SK-N-SH treated with all-trans-retinoic acid at 6 μM for 48 hours (cell line): ENCODE data around the gene TAF3.

ENCODE experiments used
- ATAC-seq: fragments of 200-7000 bp; cut with Tn5 transposase; 3 replicates; pipeline ENCODE4 v1.9.1; 2020; ENCODE audit warnings: mild to moderate bottlenecking, moderate library complexity
- ARNTL ChIP-seq: fragments of 450-650 bp; formaldehyde crosslinking; IDR thresholded peaks from 2 replicates; pipeline ENCODE4 v1.5.0; 2020; ENCODE audit warnings: low read depth, mild to moderate bottlenecking, moderate library complexity, borderline replicate concordance
- BACH2 ChIP-seq: fragments of 250-450 bp; sonication (Bioruptor Pico); IDR thresholded peaks from 2 replicates; pipeline ENCODE4 v1.9.0; 2021; ENCODE audit warnings: mild to moderate bottlenecking, borderline replicate concordance
- CSDC2 ChIP-seq: fragments of 250-450 bp; sonication (Bioruptor Pico); IDR thresholded peaks from 2 replicates; pipeline ENCODE4 v1.5.0; 2020; ENCODE audit warnings: mild to moderate bottlenecking, moderate library complexity
- ESRRG ChIP-seq: fragments of 250-450 bp; sonication (Bioruptor Pico); IDR thresholded peaks from 2 replicates; pipeline ENCODE4 v1.6.1; 2021; ENCODE audit warnings: mild to moderate bottlenecking
- GLIS3 ChIP-seq: fragments of 250-450 bp; sonication (Bioruptor Pico); IDR thresholded peaks from 2 replicates; pipeline ENCODE4 v1.5.0; 2020; ENCODE audit warnings: mild to moderate bottlenecking, moderate library complexity
- OSR1 ChIP-seq: fragments of 250-450 bp; sonication (Bioruptor Pico); IDR thresholded peaks from 2 replicates; pipeline ENCODE4 v1.8.0; 2022; ENCODE audit warnings: moderate library complexity, mild to moderate bottlenecking, inconsistent platforms
- PPARA ChIP-seq: fragments of 250-450 bp; sonication (Bioruptor Pico); IDR thresholded peaks from 2 replicates; pipeline ENCODE4 v1.5.0; 2020; ENCODE audit warnings: mild to moderate bottlenecking, borderline replicate concordance
- RARB ChIP-seq: fragments of 250-450 bp; sonication (Bioruptor Pico); IDR thresholded peaks from 2 replicates; pipeline ENCODE4 v1.8.0; 2021; ENCODE audit warnings: mild to moderate bottlenecking, moderate library complexity
- SNAI2 ChIP-seq: fragments of 250-450 bp; sonication (Bioruptor Pico); IDR thresholded peaks from 2 replicates; pipeline ENCODE4 v1.5.0; 2020; ENCODE audit warnings: mild to moderate bottlenecking, moderate library complexity
- TOX ChIP-seq: fragments of 250-450 bp; sonication (Bioruptor Pico); IDR thresholded peaks from 2 replicates; pipeline ENCODE4 v1.8.0; 2021; ENCODE audit warnings: mild to moderate bottlenecking, moderate library complexity, borderline replicate concordance
- ZC3H10 ChIP-seq: fragments of 250-450 bp; sonication (Bioruptor Pico); IDR thresholded peaks from 2 replicates; pipeline ENCODE4 v1.5.1; 2021; ENCODE audit warnings: mild to moderate bottlenecking, moderate library complexity
- ZFP3 ChIP-seq: fragments of 250-450 bp; sonication (Bioruptor Pico); IDR thresholded peaks from 2 replicates; pipeline ENCODE4 v1.5.0; 2020; ENCODE audit warnings: mild to moderate bottlenecking, moderate library complexity
- ZFP30 ChIP-seq: fragments of 450-650 bp; formaldehyde crosslinking; IDR thresholded peaks from 2 replicates; pipeline ENCODE4 v1.5.0; 2022; ENCODE audit warnings: mild to moderate bottlenecking, moderate library complexity
- ZNF565 ChIP-seq: fragments of 450-650 bp; formaldehyde crosslinking; conservative IDR thresholded peaks from 2 replicates; pipeline ENCODE4 v1.5.0; 2020; ENCODE audit warnings: low read depth, mild to moderate bottlenecking, moderate library complexity
- ZNF70 ChIP-seq: fragments of 450-650 bp; formaldehyde crosslinking; IDR thresholded peaks from 2 replicates; pipeline ENCODE4 v1.5.0; 2020; ENCODE audit warnings: mild to moderate bottlenecking, moderate library complexity
- ZNF8 ChIP-seq: fragments of 450-650 bp; formaldehyde crosslinking; IDR thresholded peaks from 2 replicates; pipeline ENCODE4 v1.5.0; 2020; ENCODE audit warnings: mild to moderate bottlenecking, moderate library complexity
- TF ChIP-seq, protein P1 (sequence below): fragments of 250-450 bp; sonication (Bioruptor Pico); IDR thresholded peaks from 2 replicates; pipeline ENCODE4 v1.8.0; 2020; ENCODE audit warnings: mild to moderate bottlenecking, moderate library complexity, borderline replicate concordance
- TF ChIP-seq, protein P2 (sequence below): fragments of 250-450 bp; sonication (Bioruptor Pico); IDR thresholded peaks from 2 replicates; pipeline ENCODE4 v1.5.0; 2020; ENCODE audit warnings: mild to moderate bottlenecking, moderate library complexity
- TF ChIP-seq, protein P3 (sequence below): fragments of 250-450 bp; sonication (Bioruptor Pico); IDR thresholded peaks from 2 replicates; pipeline ENCODE4 v1.5.1; 2021; ENCODE audit warnings: mild to moderate bottlenecking, moderate library complexity
- TF ChIP-seq, protein P4 (sequence below): fragments of 250-450 bp; sonication (Bioruptor Pico); IDR thresholded peaks from 2 replicates; pipeline ENCODE4 v1.8.0; 2021; ENCODE audit warnings: low read depth, mild to moderate bottlenecking, moderate library complexity, borderline replicate concordance
- TF ChIP-seq, protein P5 (sequence below): fragments of 250-450 bp; sonication (Bioruptor Pico); IDR thresholded peaks from 2 replicates; pipeline ENCODE4 v1.5.1; 2020; ENCODE audit warnings: low read depth, mild to moderate bottlenecking, moderate library complexity

TAF3 gene

DNA sequence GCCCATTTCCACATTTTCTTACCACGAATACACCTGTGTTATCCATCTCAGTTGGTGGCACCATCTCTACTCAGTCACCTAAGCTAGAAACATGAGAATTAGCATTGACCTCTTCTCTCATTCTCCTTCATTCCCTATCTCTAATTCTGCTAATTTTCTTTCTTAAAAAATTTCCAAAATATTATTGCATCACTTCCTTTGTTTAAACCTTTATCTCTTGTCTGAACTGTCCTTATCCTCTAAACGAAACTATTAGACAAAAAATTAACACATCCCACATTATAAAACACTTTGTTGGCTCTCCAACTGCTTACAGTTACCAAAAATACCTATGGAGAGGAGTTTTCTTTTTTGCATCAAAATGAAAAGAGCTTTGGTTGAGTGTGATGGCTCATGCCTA lies 18.3 kb downstream of the TAF3 start:
- TF ChIP-seq, protein P1, sequence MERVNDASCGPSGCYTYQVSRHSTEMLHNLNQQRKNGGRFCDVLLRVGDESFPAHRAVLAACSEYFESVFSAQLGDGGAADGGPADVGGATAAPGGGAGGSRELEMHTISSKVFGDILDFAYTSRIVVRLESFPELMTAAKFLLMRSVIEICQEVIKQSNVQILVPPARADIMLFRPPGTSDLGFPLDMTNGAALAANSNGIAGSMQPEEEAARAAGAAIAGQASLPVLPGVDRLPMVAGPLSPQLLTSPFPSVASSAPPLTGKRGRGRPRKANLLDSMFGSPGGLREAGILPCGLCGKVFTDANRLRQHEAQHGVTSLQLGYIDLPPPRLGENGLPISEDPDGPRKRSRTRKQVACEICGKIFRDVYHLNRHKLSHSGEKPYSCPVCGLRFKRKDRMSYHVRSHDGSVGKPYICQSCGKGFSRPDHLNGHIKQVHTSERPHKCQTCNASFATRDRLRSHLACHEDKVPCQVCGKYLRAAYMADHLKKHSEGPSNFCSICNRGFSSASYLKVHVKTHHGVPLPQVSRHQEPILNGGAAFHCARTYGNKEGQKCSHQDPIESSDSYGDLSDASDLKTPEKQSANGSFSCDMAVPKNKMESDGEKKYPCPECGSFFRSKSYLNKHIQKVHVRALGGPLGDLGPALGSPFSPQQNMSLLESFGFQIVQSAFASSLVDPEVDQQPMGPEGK, result no peak
- TF ChIP-seq, protein P2, sequence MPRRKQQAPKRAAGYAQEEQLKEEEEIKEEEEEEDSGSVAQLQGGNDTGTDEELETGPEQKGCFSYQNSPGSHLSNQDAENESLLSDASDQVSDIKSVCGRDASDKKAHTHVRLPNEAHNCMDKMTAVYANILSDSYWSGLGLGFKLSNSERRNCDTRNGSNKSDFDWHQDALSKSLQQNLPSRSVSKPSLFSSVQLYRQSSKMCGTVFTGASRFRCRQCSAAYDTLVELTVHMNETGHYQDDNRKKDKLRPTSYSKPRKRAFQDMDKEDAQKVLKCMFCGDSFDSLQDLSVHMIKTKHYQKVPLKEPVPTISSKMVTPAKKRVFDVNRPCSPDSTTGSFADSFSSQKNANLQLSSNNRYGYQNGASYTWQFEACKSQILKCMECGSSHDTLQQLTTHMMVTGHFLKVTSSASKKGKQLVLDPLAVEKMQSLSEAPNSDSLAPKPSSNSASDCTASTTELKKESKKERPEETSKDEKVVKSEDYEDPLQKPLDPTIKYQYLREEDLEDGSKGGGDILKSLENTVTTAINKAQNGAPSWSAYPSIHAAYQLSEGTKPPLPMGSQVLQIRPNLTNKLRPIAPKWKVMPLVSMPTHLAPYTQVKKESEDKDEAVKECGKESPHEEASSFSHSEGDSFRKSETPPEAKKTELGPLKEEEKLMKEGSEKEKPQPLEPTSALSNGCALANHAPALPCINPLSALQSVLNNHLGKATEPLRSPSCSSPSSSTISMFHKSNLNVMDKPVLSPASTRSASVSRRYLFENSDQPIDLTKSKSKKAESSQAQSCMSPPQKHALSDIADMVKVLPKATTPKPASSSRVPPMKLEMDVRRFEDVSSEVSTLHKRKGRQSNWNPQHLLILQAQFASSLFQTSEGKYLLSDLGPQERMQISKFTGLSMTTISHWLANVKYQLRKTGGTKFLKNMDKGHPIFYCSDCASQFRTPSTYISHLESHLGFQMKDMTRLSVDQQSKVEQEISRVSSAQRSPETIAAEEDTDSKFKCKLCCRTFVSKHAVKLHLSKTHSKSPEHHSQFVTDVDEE (CRISPR knock-in tag), result no peak
- TF ChIP-seq ZNF565 (CRISPR knock-in tag) (no peak), ARNTL (CRISPR knock-in tag) (no peak), TOX (CRISPR knock-in tag) (no peak), GLIS3 (no peak), CSDC2 (CRISPR knock-in tag) (no peak), ZNF70 (CRISPR knock-in tag) (no peak), SNAI2 (CRISPR knock-in tag) (no peak), ZFP30 (no peak), ESRRG (CRISPR knock-in tag) (no peak), BACH2 (CRISPR knock-in tag) (no peak), OSR1 (CRISPR knock-in tag) (no peak), ZNF8 (CRISPR knock-in tag) (no peak)
- TF ChIP-seq, protein P3, sequence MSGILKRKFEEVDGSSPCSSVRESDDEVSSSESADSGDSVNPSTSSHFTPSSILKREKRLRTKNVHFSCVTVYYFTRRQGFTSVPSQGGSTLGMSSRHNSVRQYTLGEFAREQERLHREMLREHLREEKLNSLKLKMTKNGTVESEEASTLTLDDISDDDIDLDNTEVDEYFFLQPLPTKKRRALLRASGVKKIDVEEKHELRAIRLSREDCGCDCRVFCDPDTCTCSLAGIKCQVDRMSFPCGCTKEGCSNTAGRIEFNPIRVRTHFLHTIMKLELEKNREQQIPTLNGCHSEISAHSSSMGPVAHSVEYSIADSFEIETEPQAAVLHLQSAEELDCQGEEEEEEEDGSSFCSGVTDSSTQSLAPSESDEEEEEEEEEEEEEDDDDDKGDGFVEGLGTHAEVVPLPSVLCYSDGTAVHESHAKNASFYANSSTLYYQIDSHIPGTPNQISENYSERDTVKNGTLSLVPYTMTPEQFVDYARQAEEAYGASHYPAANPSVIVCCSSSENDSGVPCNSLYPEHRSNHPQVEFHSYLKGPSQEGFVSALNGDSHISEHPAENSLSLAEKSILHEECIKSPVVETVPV (CRISPR knock-in tag), result no peak
- TF ChIP-seq, protein P4, sequence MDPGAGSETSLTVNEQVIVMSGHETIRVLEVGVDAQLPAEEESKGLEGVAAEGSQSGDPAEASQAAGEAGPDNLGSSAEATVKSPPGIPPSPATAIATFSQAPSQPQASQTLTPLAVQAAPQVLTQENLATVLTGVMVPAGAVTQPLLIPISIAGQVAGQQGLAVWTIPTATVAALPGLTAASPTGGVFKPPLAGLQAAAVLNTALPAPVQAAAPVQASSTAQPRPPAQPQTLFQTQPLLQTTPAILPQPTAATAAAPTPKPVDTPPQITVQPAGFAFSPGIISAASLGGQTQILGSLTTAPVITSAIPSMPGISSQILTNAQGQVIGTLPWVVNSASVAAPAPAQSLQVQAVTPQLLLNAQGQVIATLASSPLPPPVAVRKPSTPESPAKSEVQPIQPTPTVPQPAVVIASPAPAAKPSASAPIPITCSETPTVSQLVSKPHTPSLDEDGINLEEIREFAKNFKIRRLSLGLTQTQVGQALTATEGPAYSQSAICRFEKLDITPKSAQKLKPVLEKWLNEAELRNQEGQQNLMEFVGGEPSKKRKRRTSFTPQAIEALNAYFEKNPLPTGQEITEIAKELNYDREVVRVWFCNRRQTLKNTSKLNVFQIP, result no peak
- TF ChIP-seq, protein P5, sequence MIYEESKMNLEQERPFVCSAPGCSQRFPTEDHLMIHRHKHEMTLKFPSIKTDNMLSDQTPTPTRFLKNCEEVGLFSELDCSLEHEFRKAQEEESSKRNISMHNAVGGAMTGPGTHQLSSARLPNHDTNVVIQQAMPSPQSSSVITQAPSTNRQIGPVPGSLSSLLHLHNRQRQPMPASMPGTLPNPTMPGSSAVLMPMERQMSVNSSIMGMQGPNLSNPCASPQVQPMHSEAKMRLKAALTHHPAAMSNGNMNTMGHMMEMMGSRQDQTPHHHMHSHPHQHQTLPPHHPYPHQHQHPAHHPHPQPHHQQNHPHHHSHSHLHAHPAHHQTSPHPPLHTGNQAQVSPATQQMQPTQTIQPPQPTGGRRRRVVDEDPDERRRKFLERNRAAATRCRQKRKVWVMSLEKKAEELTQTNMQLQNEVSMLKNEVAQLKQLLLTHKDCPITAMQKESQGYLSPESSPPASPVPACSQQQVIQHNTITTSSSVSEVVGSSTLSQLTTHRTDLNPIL (CRISPR knock-in tag), result no peak
- ATAC-seq, result no peak

DNA sequence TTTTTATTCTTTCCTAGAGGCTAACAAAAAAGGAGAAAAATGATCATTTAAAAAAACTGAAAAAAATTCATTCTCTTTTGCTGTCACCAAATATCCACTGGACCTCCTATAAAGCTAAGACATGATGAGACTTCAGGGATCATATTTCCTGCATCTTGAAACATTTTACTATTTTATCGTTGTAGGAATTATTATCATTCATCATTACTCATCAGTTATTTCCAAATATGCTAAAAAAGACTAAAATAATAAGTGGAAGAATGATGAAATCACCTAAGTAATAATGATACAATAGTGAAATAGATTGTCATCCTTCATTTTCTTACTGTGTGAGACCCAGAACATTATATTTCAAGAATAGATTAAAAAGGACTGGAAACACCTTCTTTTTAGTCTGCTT lies 28.3 kb downstream of the TAF3 start:
- no peak for ATAC-seq
- no peak for TF ChIP-seq SNAI2 (CRISPR knock-in tag)
- TF ChIP-seq ZFP3 (CRISPR knock-in tag), result no peak
- TF ChIP-seq ZC3H10 (CRISPR knock-in tag), result no peak
- TF ChIP-seq GLIS3, result no peak
- TF ChIP-seq ARNTL (CRISPR knock-in tag), result no peak
- TF ChIP-seq RARB (CRISPR knock-in tag), result no peak
- TF ChIP-seq, protein P2 (CRISPR knock-in tag), result no peak
- TF ChIP-seq, protein P5 (CRISPR knock-in tag), result no peak
- no peak for TF ChIP-seq TOX (CRISPR knock-in tag)
- TF ChIP-seq ZNF8 (CRISPR knock-in tag), result no peak
- no peak for TF ChIP-seq PPARA (CRISPR knock-in tag)
- TF ChIP-seq, protein P1, result no peak
- TF ChIP-seq, protein P4, result no peak
